A549 (cell line): Measurements from ENCODE around the gene CMIP. TPM values are rescaled to one million over a fixed set of nuclear protein-coding genes. Genes with fewer than 3 reads are reported as not detected.

Experiments
- ATAC-seq, 2 experiments: fragments of 200-7000 bp in 1 of 2; fragments of >200 bp in 1 of 2; cut with Nextera tagmentation in 1 of 2; cut with Tn5 transposase in 1 of 2; 3 replicates each; pipeline versions ENCODE4 v1.8.0 to v1.9.1; 2018 to 2020; ENCODE audit warnings: mild to moderate bottlenecking in 1 of 2, moderate library complexity in 1 of 2
- CTCF ChIA-PET: fragments of 300-600 bp; sonication (Branson Sonifier 250); formaldehyde crosslinking; extraction: SDS; loops from one replicate; lab custom pipeline; 2021; ENCODE audit warnings: antibody characterized with exemption, inconsistent platforms; lab: Yijun Ruan, JAX
- POLR2A ChIA-PET: fragments of 350-600 bp; formaldehyde crosslinking; extraction: SDS; loops from one replicate; lab custom pipeline; 2021; ENCODE audit warnings: antibody characterized with exemption, inconsistent platforms; lab: Yijun Ruan, JAX
- DNase-seq, 2 experiments: peaks; one replicate each; pipeline versions ENCODE4 v3.0.0 to v3.0.0-alpha.2; 2011 to 2016; ENCODE audit warnings: low read depth in 1 of 2, low spot score in 1 of 2
- FAIRE-seq: peaks from 2 replicates; lab custom pipeline; 2011; peaks lifted over from hg19 to GRCh38; lab: Jason Lieb, UNC
- H3K27ac ChIP-seq, 2 experiments: fragments of >200 bp; sonication (Bioruptor Twin); formaldehyde crosslinking; 3 replicates each; pipeline ENCODE4 v1.5.1; 2016 to 2017
- H3K4me1 ChIP-seq: fragments of >200 bp; sonication (Bioruptor Twin); formaldehyde crosslinking; 3 replicates; pipeline ENCODE4 v1.6.1; 2016
- H3K4me2 ChIP-seq: fragments of >200 bp; sonication (Bioruptor Twin); formaldehyde crosslinking; 3 replicates; pipeline ENCODE4 v1.6.1; 2016
- H3K4me3 ChIP-seq: fragments of >200 bp; sonication (Bioruptor Twin); formaldehyde crosslinking; 3 replicates; pipeline ENCODE4 v1.5.1; 2016
- H3K9me3 ChIP-seq: fragments of >200 bp; sonication (Bioruptor Twin); formaldehyde crosslinking; 3 replicates; pipeline ENCODE4 v1.6.1; 2016
- BHLHE40 ChIP-seq: IDR thresholded peaks from 2 replicates; pipeline ENCODE4 v1.6.1; 2012; ENCODE audit warnings: low read depth, low read length, inconsistent platforms
- CEBPB ChIP-seq, 2 experiments: fragments of >200 bp in 1 of 2; sonication (Bioruptor Twin) in 1 of 2; formaldehyde crosslinking in 1 of 2; IDR thresholded peaks; 2 replicates each; pipeline ENCODE4 v1.6.1; 2012 to 2016
- CTCF ChIP-seq: fragments of >200 bp; sonication (Bioruptor Twin); formaldehyde crosslinking; IDR thresholded peaks from 3 replicates; pipeline ENCODE4 v1.5.1; 2016
- EP300 ChIP-seq, 2 experiments: fragments of >200 bp; sonication (Bioruptor Twin); formaldehyde crosslinking; IDR thresholded peaks; 2 replicates in 1 of 2; 3 replicates in 1 of 2; pipeline ENCODE4 v1.6.1; 2016 to 2017
- ESRRA ChIP-seq: fragments of 150-350 bp; IDR thresholded peaks from 2 replicates; pipeline ENCODE4 v1.6.1; 2014; ENCODE audit warnings: mild to moderate bottlenecking, low read length, borderline replicate concordance
- FOXS1 ChIP-seq: fragments of 250-450 bp; sonication (Bioruptor Pico); IDR thresholded peaks from 2 replicates; pipeline ENCODE4 v1.5.0; 2020; ENCODE audit warnings: mild to moderate bottlenecking, moderate library complexity
- GATA3 ChIP-seq: IDR thresholded peaks from 2 replicates; pipeline ENCODE4 v1.6.1; 2012; ENCODE audit warnings: borderline replicate concordance
- HDAC2 ChIP-seq: fragments of 200-600 bp; sonication (generic); IDR thresholded peaks from 2 replicates; pipeline ENCODE4 v1.6.1; 2016
- HMGXB4 ChIP-seq: fragments of 250-450 bp; sonication (Bioruptor Pico); IDR thresholded peaks from 2 replicates; pipeline ENCODE4 v1.5.0; 2021; ENCODE audit warnings: mild to moderate bottlenecking, moderate library complexity, borderline replicate concordance
- HOXA7 ChIP-seq: fragments of 250-450 bp; sonication (Bioruptor Pico); IDR thresholded peaks from 2 replicates; pipeline ENCODE4 v1.5.0; 2020; ENCODE audit warnings: mild to moderate bottlenecking, moderate library complexity
- KDM1A ChIP-seq: fragments of 200-600 bp; sonication (generic); IDR thresholded peaks from 2 replicates; pipeline ENCODE4 v1.6.1; 2016; ENCODE audit warnings: low read depth, mild to moderate bottlenecking
- KDM5A ChIP-seq: fragments of 200-600 bp; sonication (generic); IDR thresholded peaks from 2 replicates; pipeline ENCODE4 v1.6.1; 2016; ENCODE audit warnings: antibody characterized with exemption, mild to moderate bottlenecking
- MAX ChIP-seq: IDR thresholded peaks from 2 replicates; pipeline ENCODE4 v1.6.1; 2012
- PHF8 ChIP-seq: fragments of 200-600 bp; sonication (generic); IDR thresholded peaks from 2 replicates; pipeline ENCODE4 v1.6.1; 2016; ENCODE audit warnings: low read depth, mild to moderate bottlenecking, antibody characterized with exemption, moderate library complexity, borderline replicate concordance
- POLR2A ChIP-seq: IDR thresholded peaks from 2 replicates; pipeline ENCODE4 v1.6.1; 2012; ENCODE audit warnings: mild to moderate bottlenecking, low read length
- POLR2AphosphoS2 ChIP-seq: conservative IDR thresholded peaks from 2 replicates; pipeline ENCODE4 v1.6.1; 2012; ENCODE audit warnings: low read length, improper control_type of control experiment, inconsistent platforms
- RARB ChIP-seq: fragments of 250-450 bp; sonication (Bioruptor Pico); IDR thresholded peaks from 2 replicates; pipeline ENCODE4 v1.8.0; 2021; ENCODE audit warnings: mild to moderate bottlenecking, moderate library complexity
- RCOR1 ChIP-seq: fragments of 150-350 bp; IDR thresholded peaks from 2 replicates; pipeline ENCODE4 v1.6.1; 2014; ENCODE audit warnings: antibody characterized with exemption, low read length, low read depth
- RFX5 ChIP-seq: fragments of 450-650 bp; IDR thresholded peaks from 2 replicates; pipeline ENCODE4 v1.7.1; 2014; ENCODE audit warnings: antibody characterized with exemption, mild to moderate bottlenecking, moderate library complexity
- SMC3 ChIP-seq: fragments of >200 bp; sonication (Bioruptor Twin); formaldehyde crosslinking; IDR thresholded peaks from 3 replicates; pipeline ENCODE4 v1.6.1; 2018; ENCODE audit warnings: inconsistent platforms
- SREBF2 ChIP-seq: fragments of 450-650 bp; IDR thresholded peaks from 2 replicates; pipeline ENCODE4 v1.6.1; 2014; ENCODE audit warnings: mild to moderate bottlenecking, moderate library complexity
- TFCP2L1 ChIP-seq: fragments of 250-450 bp; sonication (Bioruptor Pico); IDR thresholded peaks from 2 replicates; pipeline ENCODE4 v1.5.0; 2021; ENCODE audit warnings: mild to moderate bottlenecking
- ZFP36 ChIP-seq: fragments of 450-650 bp; IDR thresholded peaks from 2 replicates; pipeline ENCODE4 v1.6.1; 2014; ENCODE audit warnings: borderline replicate concordance; ENCODE audit not compliant: partially characterized antibody
- ZSCAN20 ChIP-seq: fragments of 250-450 bp; sonication (Bioruptor Pico); IDR thresholded peaks from 2 replicates; pipeline ENCODE4 v1.8.0; 2022; ENCODE audit warnings: mild to moderate bottlenecking, moderate library complexity
- WGBS: methylation state at CpG from one replicate; pipeline ENCODE4 v1.1.6; 2017; ENCODE audit errors: missing lambda C conversion rate; 5-methylcytosine and 5-hydroxymethylcytosine counted together
- polyA plus RNA-seq, 4 experiments: library from polyadenylated mRNA; depleted of rRNA in 3 of 4; stranded (reverse); fragments of >200 nt; fragmentation: RNase III in 1 of 4; extraction: RNeasy Plus Mini Kit Qiagen cat#74134 plus additional on column Dnase treatment in 1 of 4; gene quantifications; 2 replicates in 3 of 4; 3 replicates in 1 of 4; pipeline ENCODE4 v1.2.3, GENCODE V29; 2011 to 2017
- TF ChIP-seq, protein P1 (sequence below): IDR thresholded peaks from 2 replicates; pipeline ENCODE4 v1.6.1; 2012; ENCODE audit warnings: low read depth, borderline replicate concordance
- TF ChIP-seq, protein P2 (sequence below): fragments of 450-650 bp; IDR thresholded peaks from 2 replicates; pipeline ENCODE4 v1.6.1; 2014; ENCODE audit warnings: antibody characterized with exemption

The CMIP gene
- polyA plus RNA-seq, 2 of the 4 experiments (the other 2 are of a cell fraction), result 21.6 to 125 TPM

- TF ChIP-seq HDAC2 (no peak), MAX (no peak), FOXS1 (CRISPR knock-in tag) (no peak), CTCF (no peak), ZSCAN20 (CRISPR knock-in tag) (no peak), PHF8 (no peak), RFX5 (no peak), RCOR1 (no peak), TFCP2L1 (CRISPR knock-in tag) (no peak), SREBF2 (no peak), ZFP36 (no peak), RARB (CRISPR knock-in tag) (no peak), HMGXB4 (CRISPR knock-in tag) (no peak), GATA3 (no peak), ESRRA (no peak)
- TF ChIP-seq, protein P1, sequence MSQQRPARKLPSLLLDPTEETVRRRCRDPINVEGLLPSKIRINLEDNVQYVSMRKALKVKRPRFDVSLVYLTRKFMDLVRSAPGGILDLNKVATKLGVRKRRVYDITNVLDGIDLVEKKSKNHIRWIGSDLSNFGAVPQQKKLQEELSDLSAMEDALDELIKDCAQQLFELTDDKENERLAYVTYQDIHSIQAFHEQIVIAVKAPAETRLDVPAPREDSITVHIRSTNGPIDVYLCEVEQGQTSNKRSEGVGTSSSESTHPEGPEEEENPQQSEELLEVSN, result no peak
- ChIA-PET CTCF (interaction anchor here (0.6 to 3.0 kb wide), 3 partner anchors 9 to 164 kb away, joined by 3 to 13 read pairs (median 4); no protein-coding TSS in a partner anchor), POLR2A (no interaction called here)
- peaks cover 59% of the 10 kb centered on the region for H3K4me1 ChIP-seq
- 95% methylated on average over 17 of the region's 17 CpGs for WGBS
- H3K4me2 ChIP-seq, result no peak overlapping the region
- no peak overlapping the region for H3K4me3 ChIP-seq
- H3K9me3 ChIP-seq, result no peaks in the 10 kb centered on the region
- DNase-seq, result no peak
- peak overlapping the region; percentile 91 to 92; a peak in 3 of 6 replicates for H3K27ac ChIP-seq
- no peak for ATAC-seq
- FAIRE-seq, result no peak
Measured at GRCh38 chr16:81588326-81589081, 143.9 kb downstream of the CMIP start.

DNA sequence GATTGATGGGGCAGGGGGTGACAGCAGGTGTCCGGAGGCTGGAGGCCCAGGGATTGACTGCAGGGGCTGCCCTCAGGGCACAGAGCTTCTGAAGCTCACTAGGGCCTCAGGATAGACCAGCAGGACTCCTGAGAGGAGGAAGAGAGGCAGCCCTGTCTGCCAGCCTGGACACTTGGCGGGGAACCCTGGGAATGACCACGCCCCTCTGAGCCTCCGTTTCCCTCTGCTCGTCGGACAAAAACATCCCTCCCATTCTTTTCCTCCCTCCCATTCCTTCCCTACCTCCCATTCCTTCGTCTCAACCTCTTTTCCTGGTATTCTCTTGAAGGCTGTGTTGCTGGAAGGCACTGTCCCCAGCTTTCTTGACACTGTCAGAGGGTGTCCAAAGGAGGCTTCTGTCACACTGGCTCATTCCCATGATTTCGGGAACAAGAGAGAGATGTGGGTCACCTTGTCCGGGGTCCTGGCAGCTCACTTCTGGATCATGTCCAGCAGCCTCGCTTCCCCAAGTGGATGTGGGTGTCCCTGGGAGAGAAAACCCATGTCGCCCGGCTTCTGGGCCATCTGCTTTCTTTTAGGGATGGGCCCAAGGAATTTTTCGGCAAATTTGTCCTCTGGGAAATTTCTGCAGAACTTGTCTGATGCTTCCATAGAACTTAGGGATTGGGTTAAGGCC, 145.5 kb downstream of the CMIP start:
- FAIRE-seq (no peak), DNase-seq (no peak), ATAC-seq (no peak)
- peak overlapping the region; percentile 6 to 18; a peak in 1 of 6 replicates for H3K27ac ChIP-seq
- ChIA-PET CTCF (no interaction called here), POLR2A (no interaction called here)
- H3K4me2 ChIP-seq, result no peak overlapping the region
- H3K9me3 ChIP-seq, result no peaks in the 10 kb centered on the region
- H3K4me3 ChIP-seq, result no peak overlapping the region
- 80% methylated on average over 13 of the region's 13 CpGs for WGBS
- TF ChIP-seq KDM5A (no peak), CTCF (no peak), HDAC2 (no peak), RCOR1 (no peak), KDM1A (no peak), EP300 (IDR thresholded peaks at IDR 0.05) (no peak), HOXA7 (no peak), CEBPB (IDR thresholded peaks at IDR 0.05) (no peak), FOXS1 (CRISPR knock-in tag) (no peak), POLR2AphosphoS2 (no peak), SMC3 (no peak), POLR2A (no peak), BHLHE40 (no peak)
- TF ChIP-seq, protein P2, sequence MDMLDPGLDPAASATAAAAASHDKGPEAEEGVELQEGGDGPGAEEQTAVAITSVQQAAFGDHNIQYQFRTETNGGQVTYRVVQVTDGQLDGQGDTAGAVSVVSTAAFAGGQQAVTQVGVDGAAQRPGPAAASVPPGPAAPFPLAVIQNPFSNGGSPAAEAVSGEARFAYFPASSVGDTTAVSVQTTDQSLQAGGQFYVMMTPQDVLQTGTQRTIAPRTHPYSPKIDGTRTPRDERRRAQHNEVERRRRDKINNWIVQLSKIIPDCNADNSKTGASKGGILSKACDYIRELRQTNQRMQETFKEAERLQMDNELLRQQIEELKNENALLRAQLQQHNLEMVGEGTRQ, result no peak
- TF ChIP-seq, protein P1, result no peak
- H3K4me1 ChIP-seq, result peaks cover 43% of the 10 kb centered on the region
